Erythroblast (primary cell): ENCODE data around the gene GFI1B.

Experiments used
- GATA1 ChIP-seq: IDR thresholded peaks from 2 replicates; pipeline ENCODE4 v1.6.1; 2011; ENCODE audit warnings: low read depth, mild to moderate bottlenecking, control low read depth, low read length, moderate library complexity
- POLR2A ChIP-seq: IDR thresholded peaks from 2 replicates; pipeline ENCODE4 v1.6.1; 2011; ENCODE audit warnings: mild to moderate bottlenecking, low read length

GRCh38 chr9:132978112-132978450 is 413 bp upstream of the GFI1B start:
- TF ChIP-seq POLR2A = no peak
- TF ChIP-seq GATA1 = no peak
